ENCODE measurements around the gene LURAP1L. TPM values are rescaled to one million over a fixed set of nuclear protein-coding genes. Genes with fewer than 3 reads are reported as not detected.

Gene LURAP1L
- total and polyA plus RNA-seq, 2 experiments from 2014 or later = 0.86 to 1.5 TPM

GRCh38 chr9:12847561-12847960, 72.7 kb downstream of the LURAP1L start:
- H3K4me3 ChIP-seq = no peak overlapping the region
- H3K36me3 ChIP-seq = no peaks in the 10 kb centered on the region
- no peak for TF ChIP-seq CTCF (IDR thresholded peaks at IDR 0.05; ENCODE audit: low read depth, low read length)
- no peaks in the 10 kb centered on the region for H3K9me3 ChIP-seq (ENCODE audit: low read depth)
- no peak for DNase-seq (ENCODE audit: low read depth in 1 of 2, low spot score in 1 of 2)
- H3K4me1 ChIP-seq (ENCODE audit: low read depth) = no peaks in the 10 kb centered on the region
- no peaks in the 10 kb centered on the region for H3K27me3 ChIP-seq
- no peak overlapping the region for H3K27ac ChIP-seq

DNA sequence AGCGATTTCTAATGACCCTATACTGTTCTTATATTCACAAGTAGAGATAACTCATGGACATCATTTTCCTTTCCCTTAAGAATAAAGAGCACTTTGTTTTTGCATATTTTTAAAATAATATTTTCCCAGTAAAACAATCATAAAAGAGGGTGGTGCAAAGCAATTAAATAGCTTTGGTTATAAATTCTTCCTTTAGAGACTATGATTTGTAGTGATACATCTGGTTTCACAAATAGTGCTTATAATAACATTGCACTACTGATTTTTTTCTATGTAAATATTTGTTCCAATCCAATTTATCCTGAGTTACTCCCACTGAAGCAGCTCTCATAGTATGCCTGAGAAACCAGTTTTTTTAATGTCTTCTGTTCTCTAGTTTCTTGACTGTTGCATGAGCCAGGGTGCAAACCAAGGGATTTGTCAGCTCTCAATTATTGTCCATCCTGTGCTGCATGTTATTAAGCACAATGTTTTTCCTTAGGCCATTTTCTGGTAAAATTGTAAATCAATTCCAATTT, 74.7 kb downstream of the LURAP1L start:
- H3K27ac ChIP-seq = no peak overlapping the region
- H3K36me3 ChIP-seq = no peaks in the 10 kb centered on the region
- no peaks in the 10 kb centered on the region for H3K9me3 ChIP-seq (ENCODE audit: low read depth)
- no peaks in the 10 kb centered on the region for H3K27me3 ChIP-seq
- no peak for DNase-seq (ENCODE audit: low read depth in 1 of 2, low spot score in 1 of 2)
- H3K4me3 ChIP-seq = no peak overlapping the region
- no peaks in the 10 kb centered on the region for H3K4me1 ChIP-seq (ENCODE audit: low read depth)
- no peak for TF ChIP-seq CTCF (IDR thresholded peaks at IDR 0.05; ENCODE audit: low read depth, low read length)

DNA sequence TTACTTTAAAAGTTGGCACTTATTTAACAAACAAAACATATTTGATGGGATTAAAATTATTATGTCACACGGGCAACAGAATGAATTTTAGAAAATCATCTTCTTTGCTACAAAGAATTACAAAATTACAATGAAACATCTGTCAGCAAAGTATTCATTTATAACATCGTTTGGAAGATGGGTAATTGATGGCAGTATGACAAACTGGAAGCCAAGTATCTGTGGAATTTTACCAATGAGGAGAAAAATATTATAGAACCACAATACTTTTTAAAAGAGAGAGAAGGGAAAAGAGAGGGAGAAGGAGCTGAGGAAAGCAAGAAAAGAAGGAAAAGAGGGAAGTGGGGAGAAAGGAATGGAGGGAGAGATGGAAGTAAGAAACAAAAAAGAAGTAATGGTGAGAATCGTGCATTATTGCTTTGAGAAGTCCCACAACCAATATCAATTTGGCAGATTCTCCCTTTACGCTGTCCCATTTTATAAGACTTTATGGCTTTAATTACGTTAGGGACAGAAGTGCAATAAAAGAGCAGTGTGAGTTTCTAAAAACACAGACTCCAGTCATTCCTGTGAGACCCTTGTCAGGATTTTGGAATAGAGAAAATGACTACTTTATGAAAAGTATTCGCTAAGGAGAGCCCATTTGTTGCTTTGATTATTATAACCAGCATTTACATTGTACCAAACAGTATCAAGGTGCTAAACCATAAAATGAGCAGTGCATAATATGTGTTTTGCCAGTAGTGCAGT, 76.7 kb downstream of the LURAP1L start:
- Histone ChIP-seq H3K4me1 (ENCODE audit: low read depth) (no peaks in the 10 kb centered on the region), H3K27me3 (no peaks in the 10 kb centered on the region), H3K4me3 (no peak overlapping the region), H3K9me3 (ENCODE audit: low read depth) (no peaks in the 10 kb centered on the region), H3K27ac (no peak overlapping the region), H3K36me3 (no peaks in the 10 kb centered on the region)
- TF ChIP-seq CTCF (IDR thresholded peaks at IDR 0.05; ENCODE audit: low read depth, low read length) = no peak
- DNase-seq (ENCODE audit: low read depth in 1 of 2, low spot score in 1 of 2) = no peak

DNA sequence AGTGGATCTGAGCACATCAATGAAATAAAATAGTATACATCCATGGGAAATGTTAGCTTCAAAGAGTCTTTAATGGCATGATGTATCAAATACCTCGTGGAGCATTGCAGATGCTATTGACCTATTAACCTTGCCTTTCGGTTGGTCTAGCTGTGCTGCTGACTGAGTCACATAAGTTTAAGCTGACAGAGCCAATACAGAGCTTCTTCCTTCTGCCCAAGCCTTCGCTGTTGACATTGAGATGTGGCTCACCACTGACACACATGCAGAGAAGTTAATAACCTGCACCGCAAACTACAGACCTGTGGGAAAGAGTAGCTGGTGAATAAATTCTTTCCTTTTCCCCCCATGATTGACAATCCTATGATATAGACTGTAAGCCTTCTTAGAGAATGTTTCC, 78.2 kb downstream of the LURAP1L start:
- Histone ChIP-seq H3K9me3 (ENCODE audit: low read depth) (no peaks in the 10 kb centered on the region), H3K27ac (no peak overlapping the region), H3K27me3 (no peaks in the 10 kb centered on the region), H3K4me1 (ENCODE audit: low read depth) (no peaks in the 10 kb centered on the region), H3K36me3 (no peaks in the 10 kb centered on the region), H3K4me3 (no peak overlapping the region)
- no peak for DNase-seq (ENCODE audit: low read depth in 1 of 2, low spot score in 1 of 2)
- no peak for TF ChIP-seq CTCF (IDR thresholded peaks at IDR 0.05; ENCODE audit: low read depth, low read length)

DNA sequence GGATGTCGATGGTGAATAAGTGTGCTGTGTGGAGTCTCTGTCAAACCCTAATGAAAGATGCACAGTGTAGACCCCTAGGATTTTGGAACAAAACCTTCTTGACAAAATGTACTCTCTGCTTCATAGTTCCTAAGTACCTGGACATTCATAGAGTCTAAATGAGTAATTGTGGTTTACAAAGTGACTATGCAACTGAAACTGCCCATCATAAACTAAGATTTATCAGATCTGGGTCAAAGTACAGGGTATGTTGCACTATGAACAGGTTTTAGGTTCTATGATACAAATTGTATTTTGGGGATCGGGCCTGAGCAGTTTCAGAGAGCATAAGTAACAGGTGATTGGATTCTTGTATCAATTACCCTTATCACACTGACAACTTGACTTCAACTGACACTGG, 79.4 kb downstream of the LURAP1L start:
- DNase-seq (ENCODE audit: low read depth in 1 of 2, low spot score in 1 of 2) = no peak
- no peaks in the 10 kb centered on the region for H3K4me1 ChIP-seq (ENCODE audit: low read depth)
- TF ChIP-seq CTCF (IDR thresholded peaks at IDR 0.05; ENCODE audit: low read depth, low read length) = no peak
- H3K9me3 ChIP-seq (ENCODE audit: low read depth) = no peaks in the 10 kb centered on the region
- H3K27me3 ChIP-seq = no peaks in the 10 kb centered on the region
- H3K27ac ChIP-seq = no peak overlapping the region
- no peaks in the 10 kb centered on the region for H3K36me3 ChIP-seq
- no peak overlapping the region for H3K4me3 ChIP-seq
